OCI-LY7 (cell line): ENCODE measurements around the gene IL32. TPM values are rescaled to one million over a fixed set of nuclear protein-coding genes. Genes with fewer than 3 reads are reported as not detected.

ENCODE experiments used
- BruUV-seq: library from RNA; stranded (reverse); fragments of 400-500 nt; replicated peaks from 2 replicates; lab custom pipeline; 2021; lab: Mats Ljungman, UMichigan
- CTCF ChIA-PET: fragments of 300-600 bp; sonication (Branson Sonifier 250); formaldehyde crosslinking; loops from one replicate; lab custom pipeline; 2022; ENCODE audit warnings: antibody characterized with exemption; ENCODE audit not compliant: unreplicated experiment; lab: Charles Lee
- POLR2A ChIA-PET: fragments of 300-600 bp; sonication (Branson Sonifier 250); formaldehyde crosslinking; loops from one replicate; lab custom pipeline; 2022; ENCODE audit warnings: antibody characterized with exemption; lab: Charles Lee
- DNase-seq: peaks from one replicate; pipeline ENCODE4 v3.0.0-alpha.2; 2015; ENCODE audit warnings: low spot score
- H2AFZ ChIP-seq: fragments of 200-600 bp; sonication (generic), shearing (Covaris generic); 2 replicates; pipeline ENCODE4 v1.6.1; 2014; ENCODE audit warnings: mild to moderate bottlenecking, antibody characterized with exemption, low read length, moderate library complexity
- H3K27ac ChIP-seq: fragments of 200-600 bp; sonication (generic); 2 replicates; pipeline ENCODE4 v1.5.1; 2014; ENCODE audit warnings: mixed run types, low read depth, mild to moderate bottlenecking, moderate library complexity, low read length, inconsistent platforms; ENCODE audit not compliant: poor library complexity, severe bottlenecking
- H3K36me3 ChIP-seq: fragments of 200-600 bp; sonication (generic); 2 replicates; pipeline ENCODE4 v1.6.1; 2014; ENCODE audit warnings: mild to moderate bottlenecking, antibody characterized with exemption, low read length, moderate library complexity, mixed read lengths; ENCODE audit not compliant: insufficient read depth
- H3K4me1 ChIP-seq: fragments of 200-600 bp; sonication (generic); 2 replicates; pipeline ENCODE4 v1.5.1; 2014; ENCODE audit warnings: mild to moderate bottlenecking, low read length; ENCODE audit not compliant: insufficient read depth, poor library complexity, severe bottlenecking
- H3K4me2 ChIP-seq: fragments of 200-600 bp; sonication (generic); 2 replicates; pipeline ENCODE4 v1.6.1; 2014; ENCODE audit warnings: mild to moderate bottlenecking, low read length
- H3K4me3 ChIP-seq: fragments of 200-600 bp; sonication (generic); 2 replicates; pipeline ENCODE4 v1.5.1; 2014; ENCODE audit warnings: mild to moderate bottlenecking, low read depth, low read length; ENCODE audit not compliant: poor library complexity, severe bottlenecking
- H3K79me2 ChIP-seq: fragments of 200-600 bp; sonication (generic); 2 replicates; pipeline ENCODE4 v1.6.1; 2016; ENCODE audit warnings: low read depth, mild to moderate bottlenecking, low read length, moderate library complexity, mixed read lengths; ENCODE audit not compliant: insufficient read depth
- H3K9me2 ChIP-seq: fragments of 200-600 bp; sonication (generic); 2 replicates; pipeline ENCODE4 v1.6.1; 2016; ENCODE audit warnings: mild to moderate bottlenecking, low read length, mixed read lengths; ENCODE audit not compliant: insufficient read depth
- H3K9me3 ChIP-seq: fragments of 200-600 bp; sonication (generic); 2 replicates; pipeline ENCODE4 v1.6.1; 2014; ENCODE audit warnings: mild to moderate bottlenecking, mixed run types, low read length, mixed read lengths
- H4K20me1 ChIP-seq: fragments of 200-600 bp; sonication (generic); 2 replicates; pipeline ENCODE4 v1.6.1; 2014; ENCODE audit warnings: mild to moderate bottlenecking, antibody characterized with exemption, low read length, moderate library complexity, mixed read lengths; ENCODE audit not compliant: insufficient read depth
- EZH2phosphoT487 ChIP-seq: fragments of 200-600 bp; sonication (generic); IDR thresholded peaks from 2 replicates; pipeline ENCODE4 v1.6.1; 2018; ENCODE audit warnings: low read depth, borderline replicate concordance, mild to moderate bottlenecking, mixed run types, antibody characterized with exemption, low read length, moderate library complexity, mixed read lengths
- intact Hi-C: fragments of 100-400 bp; cut with micrococcal nuclease; formaldehyde crosslinking; loops from one replicate; pipeline ENCODE4 v1.10.0; 2022; ENCODE audit not compliant: unreplicated experiment
- total RNA-seq, 2 experiments: library from RNA; depleted of rRNA in 1 of 2; stranded (reverse); fragments of >200 nt in 1 of 2; shearing (Covaris generic) in 1 of 2; gene quantifications; 2 replicates each; pipeline ENCODE4 v1.2.3, GENCODE V29; 2014 to 2022
- TF ChIP-seq, protein P1 (sequence below): fragments of 200-600 bp; sonication (generic); conservative IDR thresholded peaks from 2 replicates; pipeline ENCODE4 v1.5.1; 2014; ENCODE audit warnings: mild to moderate bottlenecking, antibody characterized with exemption, low read length, moderate library complexity, mixed read lengths

Gene IL32
- total RNA-seq, 2 experiments from 2014 or later: not detected

DNA sequence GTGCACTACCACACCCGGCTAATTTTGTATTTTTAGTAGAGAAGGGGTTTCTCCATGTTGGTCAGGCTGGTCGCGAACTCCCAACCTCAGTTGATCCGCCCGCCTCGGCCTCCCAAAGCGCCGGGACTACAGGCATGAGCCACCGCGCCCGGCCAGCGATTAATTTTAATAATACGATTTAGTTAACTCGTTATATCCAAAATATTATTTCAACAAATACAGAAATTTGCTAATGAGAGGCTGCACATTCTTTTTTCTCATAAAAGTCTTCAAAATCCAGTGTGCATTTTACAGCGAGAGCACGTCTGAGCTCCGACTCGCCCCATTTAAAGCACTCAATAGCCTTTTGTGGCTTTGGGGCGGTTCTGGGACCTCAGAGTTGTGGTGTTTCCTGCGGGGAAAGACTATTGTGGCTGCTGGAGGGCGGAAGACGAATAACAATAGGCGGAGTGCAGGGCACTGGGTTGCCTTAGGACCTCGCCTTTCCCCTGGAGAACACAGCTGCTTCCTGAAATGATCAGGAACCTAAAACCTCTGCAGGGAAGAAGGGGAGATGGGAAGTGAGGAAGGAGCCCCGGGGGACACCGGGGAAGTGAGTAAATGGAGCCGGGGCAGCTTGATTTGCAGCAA, 36.5 kb downstream of the IL32 start:
- BruUV-seq: no TSS peak
- no peaks in the 10 kb centered on the region for H3K9me3 ChIP-seq
- no peaks in the 10 kb centered on the region for H3K36me3 ChIP-seq
- peak; percentile 53 for DNase-seq
- H3K27ac ChIP-seq: peak overlapping the region; percentile 32
- CTCF ChIA-PET: no interaction called here
- no peaks in the 10 kb centered on the region for H3K79me2 ChIP-seq
- H3K4me2 ChIP-seq: peak overlapping the region; percentile 19
- peak overlapping the region; percentile 5 for H3K4me3 ChIP-seq
- H4K20me1 ChIP-seq: no peaks in the 10 kb centered on the region
- H3K4me1 ChIP-seq: peaks cover 44% of the 10 kb centered on the region
- H3K9me2 ChIP-seq: no peaks in the 10 kb centered on the region
- intact Hi-C loops: no loop called here
- TF ChIP-seq, protein P1, sequence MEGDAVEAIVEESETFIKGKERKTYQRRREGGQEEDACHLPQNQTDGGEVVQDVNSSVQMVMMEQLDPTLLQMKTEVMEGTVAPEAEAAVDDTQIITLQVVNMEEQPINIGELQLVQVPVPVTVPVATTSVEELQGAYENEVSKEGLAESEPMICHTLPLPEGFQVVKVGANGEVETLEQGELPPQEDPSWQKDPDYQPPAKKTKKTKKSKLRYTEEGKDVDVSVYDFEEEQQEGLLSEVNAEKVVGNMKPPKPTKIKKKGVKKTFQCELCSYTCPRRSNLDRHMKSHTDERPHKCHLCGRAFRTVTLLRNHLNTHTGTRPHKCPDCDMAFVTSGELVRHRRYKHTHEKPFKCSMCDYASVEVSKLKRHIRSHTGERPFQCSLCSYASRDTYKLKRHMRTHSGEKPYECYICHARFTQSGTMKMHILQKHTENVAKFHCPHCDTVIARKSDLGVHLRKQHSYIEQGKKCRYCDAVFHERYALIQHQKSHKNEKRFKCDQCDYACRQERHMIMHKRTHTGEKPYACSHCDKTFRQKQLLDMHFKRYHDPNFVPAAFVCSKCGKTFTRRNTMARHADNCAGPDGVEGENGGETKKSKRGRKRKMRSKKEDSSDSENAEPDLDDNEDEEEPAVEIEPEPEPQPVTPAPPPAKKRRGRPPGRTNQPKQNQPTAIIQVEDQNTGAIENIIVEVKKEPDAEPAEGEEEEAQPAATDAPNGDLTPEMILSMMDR: no peak
- no peak for TF ChIP-seq EZH2phosphoT487
- POLR2A ChIA-PET: interaction anchor here (0.7 kb wide), 2 partner anchors 27 to 1249 kb away, joined by 3 to 4 read pairs; partner anchors contain the start of gene PAM16
- peak overlapping the region; percentile 62 for H2AFZ ChIP-seq

DNA sequence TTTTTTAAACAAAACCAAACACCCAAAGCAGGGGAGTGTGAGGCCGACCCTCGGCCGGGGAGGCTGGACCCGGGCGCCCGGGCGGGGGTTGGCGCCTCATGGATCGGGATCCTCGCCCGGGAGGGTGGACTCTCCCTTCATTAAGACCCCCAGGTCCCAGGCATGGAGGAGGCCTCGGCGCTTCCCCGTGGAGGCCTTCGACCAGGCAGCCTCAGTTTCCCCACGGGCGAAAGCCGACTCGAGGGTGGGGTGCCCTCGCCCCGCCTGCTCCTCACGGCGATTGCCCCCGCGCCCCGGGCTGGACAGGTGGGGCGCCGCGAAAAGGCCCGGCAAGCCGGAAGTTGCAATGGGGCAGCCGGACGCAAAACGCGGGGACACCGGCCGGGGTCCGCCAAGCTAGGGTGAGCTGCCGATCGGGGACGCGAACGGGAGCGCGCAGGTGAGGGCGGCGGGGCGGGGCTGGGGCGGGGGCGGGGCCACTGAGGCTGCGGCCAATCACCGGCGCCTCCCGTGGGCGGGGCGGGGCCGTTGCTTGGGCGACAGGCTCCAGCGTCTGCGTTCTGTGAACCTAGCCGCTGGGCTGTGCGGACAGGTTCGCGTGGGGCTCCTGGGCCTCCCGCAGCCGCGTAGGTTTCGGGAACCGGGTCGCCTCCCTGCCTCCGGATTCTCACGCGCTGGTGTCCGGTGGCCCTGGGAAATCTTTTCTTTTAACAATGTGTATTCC, 40.9 kb downstream of the IL32 start:
- CTCF ChIA-PET: no interaction called here
- no peaks in the 10 kb centered on the region for H3K9me2 ChIP-seq
- intact Hi-C loops: no loop called here
- H3K4me3 ChIP-seq: peak overlapping the region; percentile 80
- H4K20me1 ChIP-seq: no peaks in the 10 kb centered on the region
- H3K4me2 ChIP-seq: peak overlapping the region; percentile 85
- no peaks in the 10 kb centered on the region for H3K36me3 ChIP-seq
- peak overlapping the region; percentile 69 for H2AFZ ChIP-seq
- peaks cover 26% of the 10 kb centered on the region for H3K4me1 ChIP-seq
- no peak for TF ChIP-seq EZH2phosphoT487
- TF ChIP-seq, protein P1: no peak
- no peaks in the 10 kb centered on the region for H3K79me2 ChIP-seq
- POLR2A ChIA-PET: no interaction called here
- H3K27ac ChIP-seq: peak overlapping the region; percentile 41
- peak; percentile 96 for DNase-seq
- H3K9me3 ChIP-seq: no peaks in the 10 kb centered on the region
- BruUV-seq: no TSS peak
